Measurements from ENCODE around the gene CELA2B. TPM values are rescaled to one million over a fixed set of nuclear protein-coding genes. Genes with fewer than 3 reads are reported as not detected.
"Not testable (repeated sequence)": the region's sequence is repeated elsewhere in the genome, so short reads cannot be mapped to it uniquely, and the experiment has no call there.

Gene CELA2B
- total and polyA plus RNA-seq, 2 of the 8 experiments (the other 6 are each of a cell fraction or from before 2014, with no cell fraction given): not detected

DNA sequence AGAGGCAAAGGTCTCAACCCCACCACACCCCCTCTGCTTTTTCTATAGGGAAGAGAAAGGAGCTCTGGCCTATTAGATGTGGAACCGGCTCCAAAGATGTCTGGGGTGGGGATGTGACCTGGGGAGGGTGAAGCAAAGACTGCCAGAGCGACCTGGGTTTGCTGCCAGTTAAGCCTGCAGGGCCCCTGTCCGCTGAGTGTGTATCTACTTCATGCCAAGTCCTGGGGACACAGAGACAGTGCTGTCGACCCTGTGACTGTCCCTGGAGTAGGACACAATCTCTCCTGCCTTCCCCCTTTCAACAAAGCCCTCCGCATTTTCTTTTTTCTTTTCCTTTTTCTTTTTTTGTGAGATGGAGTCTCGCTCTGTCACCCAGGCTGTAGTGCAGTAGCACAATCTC, 6.6 kb downstream of the CELA2B start:
- H2BK5ac ChIP-seq (ENCODE audit: low read depth, low read length); H4K8ac ChIP-seq (ENCODE audit: extremely low read depth, insufficient read depth, low read length); H2AK5ac ChIP-seq (ENCODE audit: low read depth, low read length); H3K14ac ChIP-seq (ENCODE audit: insufficient read length); H3K23me2 ChIP-seq (ENCODE audit: low read depth, low read length); H4K91ac ChIP-seq (replicated peaks; ENCODE audit: insufficient read length, low read length); H3K36me3 ChIP-seq (ENCODE audit: control insufficient read depth in 2 of 4, insufficient read depth in 4 of 4, low read length in 3 of 4); H3K18ac ChIP-seq (ENCODE audit: extremely low read depth, low read length); H3K4me2 ChIP-seq (ENCODE audit: insufficient read depth in 1 of 2, low read depth in 2 of 2, low read length in 2 of 2); DNase-seq (ENCODE audit: low read depth in 1 of 2, low spot score in 2 of 2); H3K9me3 ChIP-seq (ENCODE audit: insufficient read depth in 2 of 2, low read depth in 1 of 2, low read length in 1 of 2); H3K23ac ChIP-seq (ENCODE audit: insufficient read length); H2BK120ac ChIP-seq (replicated peaks; ENCODE audit: low read depth, low read length); H4K20me1 ChIP-seq (replicated peaks in 1 of 2; ENCODE audit: control insufficient read depth in 1 of 2, insufficient read depth in 2 of 2, low read length in 2 of 2); H3K27ac ChIP-seq (ENCODE audit: low read depth, low read length); CTCF ChIA-PET (ENCODE audit: partially characterized antibody); H2BK12ac ChIP-seq (ENCODE audit: low read depth, low read length); H3K4me3 ChIP-seq (ENCODE audit: extremely low read depth in 1 of 4, insufficient read depth in 2 of 4, low read depth in 3 of 4, low read length in 4 of 4); H3K79me1 ChIP-seq (ENCODE audit: low read depth, low read length); FAIRE-seq; H2AFZ ChIP-seq (ENCODE audit: low read length); H2BK20ac ChIP-seq (ENCODE audit: low read length); H2BK15ac ChIP-seq (ENCODE audit: low read length); H3K27me3 ChIP-seq (replicated peaks in 1 of 4; ENCODE audit: control insufficient read depth in 3 of 4, extremely low read depth in 1 of 4, insufficient read depth in 3 of 4, low read length in 3 of 4); H3K56ac ChIP-seq (replicated peaks; ENCODE audit: insufficient read length, low read depth, low read length); H4K5ac ChIP-seq (ENCODE audit: insufficient read length, low read depth, low read length); H3K4me1 ChIP-seq (replicated peaks in 1 of 4; ENCODE audit: control insufficient read depth in 3 of 4, insufficient read depth in 4 of 4, low read length in 3 of 4); H3K79me2 ChIP-seq (ENCODE audit: control insufficient read depth in 1 of 2, insufficient read depth in 2 of 2, low read length in 2 of 2); H3K9ac ChIP-seq (replicated peaks in 1 of 4; ENCODE audit: extremely low read depth in 1 of 4, low read depth in 3 of 4, low read length in 3 of 4); POLR2A ChIA-PET (ENCODE audit: partially characterized antibody); H3K4ac ChIP-seq (replicated peaks; ENCODE audit: insufficient read length, low read depth, low read length): not testable (repeated sequence)
- 75% methylated on average over 5 of the region's 6 CpGs; no CpG with 5 or more reads in 1 of the 2 experiments for WGBS, 2 experiments (ENCODE audit: extremely low coverage in 1 of 2, insufficient coverage in 1 of 2, insufficient read length in 1 of 2, insufficient replicate concordance in 2 of 2, low coverage in 1 of 2, low lambda C conversion rate in 2 of 2, missing lambda C conversion rate in 1 of 2)

DNA sequence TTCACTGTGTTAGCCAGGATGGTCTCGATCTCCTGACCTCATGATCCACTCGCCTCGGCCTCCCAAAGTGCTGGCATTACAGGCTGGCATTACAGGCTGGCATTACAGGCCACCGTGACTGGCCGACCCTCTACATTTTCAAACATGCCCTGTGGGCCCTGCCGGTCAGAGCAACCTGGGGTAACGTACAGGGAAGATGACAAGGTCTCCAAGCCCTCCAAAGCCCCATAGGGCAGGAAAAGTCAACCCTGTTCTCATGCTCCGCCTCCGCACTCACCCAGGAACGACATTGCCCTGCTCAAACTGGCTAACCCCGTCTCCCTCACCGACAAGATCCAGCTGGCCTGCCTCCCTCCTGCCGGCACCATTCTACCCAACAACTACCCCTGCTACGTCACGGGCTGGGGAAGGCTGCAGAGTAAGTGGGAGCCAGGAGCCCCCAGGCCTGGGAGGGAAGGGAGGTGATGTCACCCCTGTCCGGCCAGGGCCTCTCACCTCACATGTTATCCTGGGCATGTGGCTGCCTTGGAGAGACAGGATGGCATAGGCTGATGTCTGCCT, 7.2 kb downstream of the CELA2B start:
- H4K91ac ChIP-seq (replicated peaks; ENCODE audit: insufficient read length, low read length); H3K9me3 ChIP-seq (ENCODE audit: insufficient read depth in 2 of 2, low read depth in 1 of 2, low read length in 1 of 2); H2AFZ ChIP-seq (ENCODE audit: low read length); H3K56ac ChIP-seq (replicated peaks; ENCODE audit: insufficient read length, low read depth, low read length); H3K4ac ChIP-seq (replicated peaks; ENCODE audit: insufficient read length, low read depth, low read length); H2BK120ac ChIP-seq (replicated peaks; ENCODE audit: low read depth, low read length); H3K4me1 ChIP-seq (replicated peaks in 1 of 4; ENCODE audit: control insufficient read depth in 3 of 4, insufficient read depth in 4 of 4, low read length in 3 of 4); H3K4me2 ChIP-seq (ENCODE audit: insufficient read depth in 1 of 2, low read depth in 2 of 2, low read length in 2 of 2); H2BK20ac ChIP-seq (ENCODE audit: low read length); H3K79me1 ChIP-seq (ENCODE audit: low read depth, low read length); FAIRE-seq; H3K9ac ChIP-seq (replicated peaks in 1 of 4; ENCODE audit: extremely low read depth in 1 of 4, low read depth in 3 of 4, low read length in 3 of 4); CTCF ChIA-PET (ENCODE audit: partially characterized antibody); H2BK5ac ChIP-seq (ENCODE audit: low read depth, low read length); H2AK5ac ChIP-seq (ENCODE audit: low read depth, low read length); H3K27me3 ChIP-seq (replicated peaks in 1 of 4; ENCODE audit: control insufficient read depth in 3 of 4, extremely low read depth in 1 of 4, insufficient read depth in 3 of 4, low read length in 3 of 4); DNase-seq (ENCODE audit: low read depth in 1 of 2, low spot score in 2 of 2); H3K18ac ChIP-seq (ENCODE audit: extremely low read depth, low read length); H4K5ac ChIP-seq (ENCODE audit: insufficient read length, low read depth, low read length); H3K23ac ChIP-seq (ENCODE audit: insufficient read length); H4K20me1 ChIP-seq (replicated peaks in 1 of 2; ENCODE audit: control insufficient read depth in 1 of 2, insufficient read depth in 2 of 2, low read length in 2 of 2); H4K8ac ChIP-seq (ENCODE audit: extremely low read depth, insufficient read depth, low read length); H3K23me2 ChIP-seq (ENCODE audit: low read depth, low read length); H3K36me3 ChIP-seq (ENCODE audit: control insufficient read depth in 2 of 4, insufficient read depth in 4 of 4, low read length in 3 of 4); H3K14ac ChIP-seq (ENCODE audit: insufficient read length); H3K4me3 ChIP-seq (ENCODE audit: extremely low read depth in 1 of 4, insufficient read depth in 2 of 4, low read depth in 3 of 4, low read length in 4 of 4); H3K79me2 ChIP-seq (ENCODE audit: control insufficient read depth in 1 of 2, insufficient read depth in 2 of 2, low read length in 2 of 2); H2BK12ac ChIP-seq (ENCODE audit: low read depth, low read length); H3K27ac ChIP-seq (ENCODE audit: low read depth, low read length); H2BK15ac ChIP-seq (ENCODE audit: low read length): not testable (repeated sequence)
- POLR2A ChIA-PET (ENCODE audit: partially characterized antibody): interaction anchor here (0.9 kb wide), 1 partner anchor 44 kb away, joined by 3 read pairs; no protein-coding TSS in a partner anchor
- 93% methylated on average over 10 of the region's 16 CpGs; no CpG with 5 or more reads in 1 of the 2 experiments for WGBS, 2 experiments (ENCODE audit: extremely low coverage in 1 of 2, insufficient coverage in 1 of 2, insufficient read length in 1 of 2, insufficient replicate concordance in 2 of 2, low coverage in 1 of 2, low lambda C conversion rate in 2 of 2, missing lambda C conversion rate in 1 of 2)

Data from H1 (cell line).